GM19043 (cell line): ENCODE results near the gene LAG3.

ENCODE experiments used
- ATAC-seq: cut with Tn5 transposase; IDR thresholded peaks from one replicate; pipeline ENCODE4 v1.9.1; 2021; ENCODE audit warnings: low read depth; ENCODE audit not compliant: unreplicated experiment

LAG3 gene

GRCh38 chr12:6752921-6753771 is 19.2 kb upstream of the LAG3 start, which contains the start of gene MLF2:
Gene MLF2, minus strand, starts transcription at chr12:6753141. Its CDS starts 807 bp downstream, at chr12:6752334.
- peak; percentile 88 for ATAC-seq

GRCh38 chr12:6753772-6754356 is 18.5 kb upstream of the LAG3 start:
- no peak for ATAC-seq

- no peak for ATAC-seq
These were observed 17.9 kb upstream of the LAG3 start for GRCh38 chr12:6754411-6754810.

GRCh38 chr12:6757028-6757690 is 15.2 kb upstream of the LAG3 start:
- no peak for ATAC-seq

- no peak for ATAC-seq
These were observed 13.7 kb upstream of the LAG3 start for GRCh38 chr12:6758506-6759095.

- ATAC-seq: no peak
These were observed 12.6 kb upstream of the LAG3 start for GRCh38 chr12:6759741-6760140.

- ATAC-seq: no peak
These were observed 8.9 kb upstream of the LAG3 start for GRCh38 chr12:6763380-6763779.

- peak; percentile 85 for ATAC-seq
These were observed 8.1 kb upstream of the LAG3 start for GRCh38 chr12:6764011-6764828.

- ATAC-seq: no peak
These were observed 7.2 kb upstream of the LAG3 start for GRCh38 chr12:6765048-6765633.

GRCh38 chr12:6765634-6766581 is 6.4 kb upstream of the LAG3 start, which contains the start of gene PTMS:
Gene PTMS, plus strand, starts transcription at chr12:6766363. Its CDS starts 343 bp downstream, at chr12:6766706.
- no peak for ATAC-seq

- ATAC-seq: no peak
These were observed 5.5 kb upstream of the LAG3 start for GRCh38 chr12:6766651-6767349.

- ATAC-seq: no peak
These were observed 4.7 kb upstream of the LAG3 start for GRCh38 chr12:6767353-6768319.

- no peak for ATAC-seq
These were observed 3.8 kb upstream of the LAG3 start for GRCh38 chr12:6768437-6768914.

GRCh38 chr12:6768990-6769389 is 3.3 kb upstream of the LAG3 start:
- no peak for ATAC-seq

- no peak for ATAC-seq
These were observed 2.7 kb upstream of the LAG3 start for GRCh38 chr12:6769666-6770065.

- no peak for ATAC-seq
These were observed 2.2 kb upstream of the LAG3 start for GRCh38 chr12:6770094-6770493.

- no peak for ATAC-seq
These were observed 1.7 kb upstream of the LAG3 start for GRCh38 chr12:6770600-6770999.
